ENCODE measurements around the gene PTPN1. TPM values are rescaled to one million over a fixed set of nuclear protein-coding genes. Genes with fewer than 3 reads are reported as not detected.
A peak's percentile ranks its signal among the peaks of the same experiment; 100 is the strongest.
"Not testable (repeated sequence)": the region's sequence is repeated elsewhere in the genome, so short reads cannot be mapped to it uniquely, and the experiment has no call there.

The PTPN1 gene
- total RNA-seq, 1 donor = 45.3 TPM

DNA sequence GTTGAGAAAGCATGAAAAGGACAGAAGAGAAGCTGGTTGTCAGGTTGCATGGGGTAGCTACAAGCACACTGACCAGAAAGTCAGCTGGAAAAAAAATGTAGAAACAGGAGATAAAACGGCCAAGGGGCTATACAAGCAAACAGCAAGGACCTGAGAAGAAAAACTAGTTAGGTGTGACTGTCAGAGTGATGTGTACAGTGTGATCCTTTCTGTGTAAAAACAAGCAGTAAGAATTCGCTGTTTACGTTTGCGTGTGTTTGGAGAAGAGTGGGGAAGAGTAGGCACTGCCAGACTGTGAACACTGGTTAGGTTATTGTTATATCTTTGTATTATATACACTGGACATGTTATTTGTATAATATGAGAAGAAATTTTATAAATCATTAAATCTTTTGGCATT lies 28.1 kb downstream of the PTPN1 start:
- TF ChIP-seq, protein P1, sequence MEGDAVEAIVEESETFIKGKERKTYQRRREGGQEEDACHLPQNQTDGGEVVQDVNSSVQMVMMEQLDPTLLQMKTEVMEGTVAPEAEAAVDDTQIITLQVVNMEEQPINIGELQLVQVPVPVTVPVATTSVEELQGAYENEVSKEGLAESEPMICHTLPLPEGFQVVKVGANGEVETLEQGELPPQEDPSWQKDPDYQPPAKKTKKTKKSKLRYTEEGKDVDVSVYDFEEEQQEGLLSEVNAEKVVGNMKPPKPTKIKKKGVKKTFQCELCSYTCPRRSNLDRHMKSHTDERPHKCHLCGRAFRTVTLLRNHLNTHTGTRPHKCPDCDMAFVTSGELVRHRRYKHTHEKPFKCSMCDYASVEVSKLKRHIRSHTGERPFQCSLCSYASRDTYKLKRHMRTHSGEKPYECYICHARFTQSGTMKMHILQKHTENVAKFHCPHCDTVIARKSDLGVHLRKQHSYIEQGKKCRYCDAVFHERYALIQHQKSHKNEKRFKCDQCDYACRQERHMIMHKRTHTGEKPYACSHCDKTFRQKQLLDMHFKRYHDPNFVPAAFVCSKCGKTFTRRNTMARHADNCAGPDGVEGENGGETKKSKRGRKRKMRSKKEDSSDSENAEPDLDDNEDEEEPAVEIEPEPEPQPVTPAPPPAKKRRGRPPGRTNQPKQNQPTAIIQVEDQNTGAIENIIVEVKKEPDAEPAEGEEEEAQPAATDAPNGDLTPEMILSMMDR (IDR thresholded peaks at IDR 0.05; ENCODE audit: insufficient read depth, low read depth, low read length) = no peak
- H3K4me3 ChIP-seq (ENCODE audit: low read depth, low read length) = no peak overlapping the region
- DNase-seq (ENCODE audit: low read depth) = no peak

DNA sequence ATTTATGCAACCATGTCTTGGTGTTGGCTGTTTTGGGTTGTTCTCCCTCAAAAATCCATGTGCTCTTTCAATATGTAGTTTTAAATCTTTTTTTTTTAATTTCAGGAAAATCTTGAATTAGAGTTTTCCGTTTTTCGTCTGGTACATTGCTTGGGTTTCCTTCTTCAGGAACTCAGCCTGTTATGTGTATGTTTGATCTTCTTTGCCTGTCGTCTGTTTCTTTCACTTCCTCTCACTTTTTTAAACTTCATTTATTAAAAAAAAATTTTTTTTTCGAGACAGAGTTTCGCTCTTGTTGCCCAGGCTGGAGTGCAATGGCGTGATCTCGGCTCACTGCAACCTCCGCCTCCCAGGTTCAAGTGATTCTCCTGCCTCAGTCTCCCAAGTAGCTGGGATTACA lies 29.6 kb downstream of the PTPN1 start:
- not testable (repeated sequence) for DNase-seq (ENCODE audit: low read depth); H3K4me3 ChIP-seq (ENCODE audit: low read depth, low read length)

DNA sequence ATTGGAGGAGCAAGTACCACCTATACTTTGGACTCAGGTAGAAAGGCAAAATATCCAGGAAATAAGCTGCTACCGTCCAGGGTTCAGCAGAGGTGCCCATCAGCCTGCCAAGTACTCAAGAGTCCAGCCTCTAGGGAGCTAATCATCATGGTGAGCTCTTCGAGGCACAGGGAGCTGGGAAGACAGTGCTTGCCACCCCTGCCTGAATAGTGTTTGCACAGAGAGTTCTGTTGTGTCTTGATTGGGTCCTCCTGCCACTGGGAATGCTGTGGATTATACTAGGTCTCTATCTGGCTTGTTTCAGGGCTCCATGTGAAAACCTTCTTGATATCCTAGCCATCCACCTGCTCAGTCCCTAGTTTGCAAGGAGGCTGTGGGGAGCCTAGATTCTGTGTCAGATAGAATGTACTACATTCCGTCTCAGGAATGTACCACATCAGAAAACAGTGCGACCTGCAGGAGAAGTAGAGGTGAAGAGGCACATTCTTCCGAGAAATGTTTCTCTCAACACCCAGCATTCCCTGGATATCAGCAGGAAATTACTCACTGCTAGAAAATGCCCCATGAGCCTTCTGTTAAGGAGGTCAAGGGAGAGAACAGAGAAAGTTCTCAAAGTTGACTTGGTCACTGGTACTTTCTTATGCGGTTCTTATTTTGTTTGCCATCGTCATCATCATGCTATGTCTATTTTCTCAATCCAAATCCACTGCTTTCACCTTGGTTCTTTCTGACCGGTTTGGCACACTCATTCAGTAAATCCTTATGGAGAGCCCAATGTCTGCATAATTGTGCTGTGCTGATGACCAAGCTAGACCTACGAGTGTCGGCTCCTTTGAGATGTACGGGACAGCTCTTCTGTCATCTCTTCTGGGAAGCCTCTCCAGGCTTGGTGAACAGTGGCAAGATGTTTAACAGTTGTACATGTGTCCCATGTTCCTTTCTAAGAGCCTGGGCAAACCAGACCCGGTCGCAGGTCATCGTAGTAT lies 30.7 kb downstream of the PTPN1 start:
- H3K4me3 ChIP-seq (ENCODE audit: low read depth, low read length) = no peak overlapping the region
- DNase-seq (ENCODE audit: low read depth) = peak; percentile 91
- TF ChIP-seq, protein P1 (IDR thresholded peaks at IDR 0.05; ENCODE audit: insufficient read depth, low read depth, low read length) = peak; percentile 11

DNA sequence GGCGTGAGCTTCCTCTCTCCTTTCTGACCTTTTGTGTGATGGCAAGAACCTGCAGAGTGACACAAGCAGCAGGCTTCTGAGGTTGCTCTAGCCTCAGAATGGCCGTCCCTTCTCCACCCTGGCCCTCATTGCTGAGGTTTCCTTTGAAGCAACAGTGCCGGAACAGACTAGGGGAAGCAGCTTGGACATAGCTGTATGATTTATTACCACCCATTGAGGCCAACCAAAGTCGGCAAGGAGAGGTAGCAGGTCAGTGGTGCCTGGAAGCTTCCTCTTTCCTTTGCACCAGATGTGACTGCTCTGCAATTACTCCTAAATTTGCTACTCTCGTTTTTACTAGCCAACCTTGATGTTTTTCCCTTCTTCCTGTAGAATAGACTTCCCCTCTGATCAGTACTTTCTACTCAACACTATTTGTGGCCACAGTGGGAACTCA lies 31.4 kb downstream of the PTPN1 start:
- TF ChIP-seq, protein P1 (IDR thresholded peaks at IDR 0.05; ENCODE audit: insufficient read depth, low read depth, low read length) = no peak
- H3K4me3 ChIP-seq (ENCODE audit: low read depth, low read length) = no peak overlapping the region
- DNase-seq (ENCODE audit: low read depth) = no peak

DNA sequence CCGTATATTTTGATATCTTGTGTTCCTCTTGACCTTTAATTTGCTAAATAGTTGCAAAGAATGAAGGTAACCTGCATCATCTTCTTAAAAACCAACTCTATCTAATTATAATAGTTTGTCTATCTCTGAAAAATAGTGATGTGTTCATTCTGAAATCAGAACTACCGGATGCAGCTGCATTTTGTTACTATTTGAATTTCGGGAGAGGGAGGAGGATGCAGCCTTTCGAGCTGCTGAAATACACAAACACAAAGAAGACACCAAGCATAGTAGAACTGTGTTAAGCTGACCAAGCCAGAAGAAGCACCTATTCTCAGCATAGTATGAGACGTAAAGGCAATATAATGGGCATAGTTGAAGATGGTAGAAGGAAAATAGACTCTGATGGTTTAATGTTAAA lies 33.1 kb downstream of the PTPN1 start:
- DNase-seq (ENCODE audit: low read depth) = no peak
- TF ChIP-seq, protein P1 (IDR thresholded peaks at IDR 0.05; ENCODE audit: insufficient read depth, low read depth, low read length) = no peak
- H3K4me3 ChIP-seq (ENCODE audit: low read depth, low read length) = no peak overlapping the region

DNA sequence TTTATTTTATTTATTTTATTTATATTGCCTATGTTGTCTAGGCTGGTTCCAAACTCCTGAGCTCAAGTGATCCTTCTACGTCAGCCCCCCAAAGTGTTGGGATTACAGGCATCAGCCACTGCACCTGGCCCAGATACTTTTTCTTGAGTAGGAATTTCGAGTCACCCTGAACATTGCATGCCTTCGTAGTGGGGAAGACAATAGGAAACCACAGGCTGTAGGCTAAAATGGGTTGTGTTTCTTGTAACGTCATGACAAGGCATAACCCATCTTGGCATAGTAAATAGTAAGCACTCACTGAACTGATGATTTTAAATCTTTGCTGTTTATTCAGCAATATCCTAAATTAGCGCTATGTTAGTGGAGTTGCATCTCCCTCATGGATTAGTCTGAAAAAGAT lies 34.9 kb downstream of the PTPN1 start:
- TF ChIP-seq, protein P1 (IDR thresholded peaks at IDR 0.05; ENCODE audit: insufficient read depth, low read depth, low read length) = no peak
- no peak for DNase-seq (ENCODE audit: low read depth)
- no peak overlapping the region for H3K4me3 ChIP-seq (ENCODE audit: low read depth, low read length)

DNA sequence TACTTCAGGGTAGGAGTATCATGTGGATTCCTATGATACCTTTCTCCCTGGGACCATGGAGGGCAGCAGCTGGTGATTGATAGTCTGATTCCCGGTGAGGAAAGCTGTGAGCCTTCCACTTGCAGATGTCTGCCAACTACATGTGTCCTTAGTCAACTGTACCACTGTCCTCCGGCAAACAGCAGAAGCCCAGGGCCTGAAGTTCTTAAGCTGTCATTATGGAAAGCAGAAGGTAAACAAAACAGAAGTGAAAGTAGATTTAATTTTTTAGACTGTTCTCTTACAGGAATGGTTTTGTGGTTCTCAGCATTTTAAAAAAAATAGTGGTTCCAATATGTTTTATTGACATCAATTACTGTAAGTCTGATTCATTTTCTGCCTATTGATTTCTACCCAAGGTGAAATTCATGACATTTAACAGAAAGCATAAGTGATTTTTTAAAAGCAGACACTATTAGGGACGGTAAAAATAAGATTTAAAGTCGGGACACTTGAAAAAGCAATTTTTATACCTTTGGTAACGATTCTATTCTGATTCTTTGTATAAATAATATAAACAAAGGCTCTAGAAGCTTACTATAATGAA lies 36.6 kb downstream of the PTPN1 start:
- TF ChIP-seq, protein P1 (IDR thresholded peaks at IDR 0.05; ENCODE audit: insufficient read depth, low read depth, low read length) = no peak
- no peak overlapping the region for H3K4me3 ChIP-seq (ENCODE audit: low read depth, low read length)
- peak; percentile 55 for DNase-seq (ENCODE audit: low read depth)
